HUES48 (cell line): ENCODE results near the gene IGFN1.

Source experiments
- H3K27ac ChIP-seq: one replicate; pipeline ENCODE4 v1.7.0; 2013; ENCODE audit warnings: low read depth, low read length, inconsistent platforms
- H3K27me3 ChIP-seq: 2 replicates; pipeline ENCODE4 v1.6.1; 2013; ENCODE audit warnings: mild to moderate bottlenecking, low read length; ENCODE audit not compliant: control insufficient read depth, insufficient read depth
- H3K36me3 ChIP-seq: 2 replicates; pipeline ENCODE4 v1.6.1; 2013; ENCODE audit warnings: low read length; ENCODE audit not compliant: control insufficient read depth, insufficient read depth
- H3K4me1 ChIP-seq: 2 replicates; pipeline ENCODE4 v1.6.1; 2013; ENCODE audit warnings: mild to moderate bottlenecking, low read length; ENCODE audit not compliant: control insufficient read depth, insufficient read depth
- H3K4me3 ChIP-seq: 2 replicates; pipeline ENCODE4 v1.5.1; 2013; ENCODE audit warnings: mild to moderate bottlenecking, low read depth, low read length
- H3K9ac ChIP-seq: 2 replicates; pipeline ENCODE4 v1.6.1; 2013; ENCODE audit warnings: mild to moderate bottlenecking, low read depth, low read length, moderate library complexity
- H3K9me3 ChIP-seq: 2 replicates; pipeline ENCODE4 v1.6.1; 2013; ENCODE audit warnings: low read length; ENCODE audit not compliant: control insufficient read depth, insufficient read depth

IGFN1 gene

DNA sequence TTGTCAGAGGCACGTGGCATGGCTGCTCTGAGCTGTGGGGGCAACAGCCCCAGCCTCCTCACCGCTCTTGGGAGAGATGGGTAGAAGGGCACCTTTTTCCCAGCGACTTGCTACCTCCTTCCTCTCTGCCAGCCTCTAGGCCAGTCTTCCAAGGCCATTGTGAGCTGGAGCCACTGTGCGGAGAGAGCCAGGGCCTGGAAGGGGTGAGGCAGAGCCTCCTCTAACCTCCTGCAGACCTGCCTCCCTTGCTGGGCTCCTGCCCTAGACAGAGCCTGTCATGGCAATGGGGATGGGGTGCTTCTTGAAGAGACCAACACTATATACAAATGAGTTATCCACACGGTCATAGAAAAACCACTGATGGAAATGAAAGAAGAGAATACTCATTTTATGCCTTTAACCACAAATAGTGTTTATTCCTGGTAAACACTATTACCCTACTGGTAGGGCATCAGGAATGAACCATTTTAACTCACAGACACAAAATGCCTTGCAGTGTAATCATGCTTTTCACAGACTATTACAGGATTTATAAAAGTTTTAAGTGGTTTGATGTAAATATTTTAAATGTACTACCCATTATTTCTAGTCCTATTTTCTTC, 5.0 kb upstream of the IGFN1 start:
- no peak overlapping the region for H3K9ac ChIP-seq
- H3K4me1 ChIP-seq, result no peaks in the 10 kb centered on the region
- H3K36me3 ChIP-seq, result no peaks in the 10 kb centered on the region
- no peaks in the 10 kb centered on the region for H3K9me3 ChIP-seq
- no peak overlapping the region for H3K27ac ChIP-seq
- no peaks in the 10 kb centered on the region for H3K27me3 ChIP-seq
- H3K4me3 ChIP-seq, result no peak overlapping the region

DNA sequence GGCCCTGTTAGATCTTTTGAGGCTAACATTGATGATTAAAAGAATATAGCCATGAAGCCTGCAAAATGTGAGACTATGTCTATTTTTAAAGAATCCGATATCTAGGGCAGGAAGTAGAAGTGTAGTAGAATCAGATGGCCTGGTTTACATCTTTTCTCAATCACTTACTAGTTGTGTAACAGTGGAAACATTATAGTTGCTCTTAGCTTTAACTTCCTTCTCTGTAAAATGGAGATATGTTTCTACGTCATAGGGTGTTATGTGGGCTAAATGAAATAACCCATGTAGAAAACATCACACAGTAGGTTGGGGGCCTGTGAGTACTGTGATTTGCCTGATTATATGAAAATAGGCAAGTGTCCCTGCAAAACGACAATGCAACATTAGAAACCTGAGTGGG, 4.4 kb upstream of the IGFN1 start:
- Histone ChIP-seq H3K9me3 (no peaks in the 10 kb centered on the region), H3K9ac (no peak overlapping the region), H3K4me1 (no peaks in the 10 kb centered on the region), H3K36me3 (no peaks in the 10 kb centered on the region), H3K4me3 (no peak overlapping the region), H3K27me3 (no peaks in the 10 kb centered on the region), H3K27ac (no peak overlapping the region)

DNA sequence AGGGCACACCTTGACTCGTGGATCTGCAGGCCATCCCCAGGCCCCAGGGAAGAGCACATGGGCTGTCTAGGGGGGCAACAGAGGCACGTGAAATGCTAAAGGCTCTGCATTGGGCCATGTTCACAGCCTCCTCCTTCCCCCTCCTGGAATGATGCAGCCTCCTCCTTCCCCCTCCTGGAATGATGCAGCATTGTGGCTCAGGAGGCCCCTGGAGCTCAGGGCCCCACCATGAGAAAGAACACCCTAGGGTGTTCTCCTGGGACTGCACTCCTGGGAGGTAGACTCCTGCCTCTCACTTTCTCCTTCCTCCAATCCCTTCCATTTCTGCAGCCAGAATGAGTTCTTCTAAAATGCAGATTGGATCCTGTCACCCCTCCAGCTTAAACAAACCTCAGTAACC, 1.5 kb upstream of the IGFN1 start:
- no peaks in the 10 kb centered on the region for H3K27me3 ChIP-seq

DNA sequence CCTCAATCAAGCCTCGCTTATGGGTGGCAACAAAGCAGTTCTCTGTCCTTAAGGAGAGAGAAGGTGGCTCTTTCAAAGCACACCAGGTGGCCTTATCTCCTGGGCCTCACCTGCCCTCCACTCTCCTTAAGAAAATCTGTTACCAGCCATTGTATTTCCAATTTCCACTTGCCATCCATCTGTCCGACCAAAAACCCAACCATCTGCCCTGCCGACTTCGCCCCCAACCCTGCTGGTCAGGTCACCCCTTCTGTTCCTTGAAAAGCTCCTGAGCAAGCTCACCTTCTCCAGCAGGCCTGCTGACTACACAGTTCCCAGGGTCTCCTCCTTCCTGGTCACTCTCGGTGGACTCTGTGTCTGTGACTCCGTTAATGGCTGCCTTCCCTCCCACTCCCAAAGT, 619 bp upstream of the IGFN1 start:
- no peaks in the 10 kb centered on the region for H3K9me3 ChIP-seq

More for the DNA sequence above, 1.5 kb upstream of the IGFN1 start:
- H3K4me3 ChIP-seq, result no peak overlapping the region
- no peaks in the 10 kb centered on the region for H3K9me3 ChIP-seq
- no peak overlapping the region for H3K27ac ChIP-seq
- H3K36me3 ChIP-seq, result no peaks in the 10 kb centered on the region
- H3K9ac ChIP-seq, result no peak overlapping the region
- H3K4me1 ChIP-seq, result no peaks in the 10 kb centered on the region

DNA sequence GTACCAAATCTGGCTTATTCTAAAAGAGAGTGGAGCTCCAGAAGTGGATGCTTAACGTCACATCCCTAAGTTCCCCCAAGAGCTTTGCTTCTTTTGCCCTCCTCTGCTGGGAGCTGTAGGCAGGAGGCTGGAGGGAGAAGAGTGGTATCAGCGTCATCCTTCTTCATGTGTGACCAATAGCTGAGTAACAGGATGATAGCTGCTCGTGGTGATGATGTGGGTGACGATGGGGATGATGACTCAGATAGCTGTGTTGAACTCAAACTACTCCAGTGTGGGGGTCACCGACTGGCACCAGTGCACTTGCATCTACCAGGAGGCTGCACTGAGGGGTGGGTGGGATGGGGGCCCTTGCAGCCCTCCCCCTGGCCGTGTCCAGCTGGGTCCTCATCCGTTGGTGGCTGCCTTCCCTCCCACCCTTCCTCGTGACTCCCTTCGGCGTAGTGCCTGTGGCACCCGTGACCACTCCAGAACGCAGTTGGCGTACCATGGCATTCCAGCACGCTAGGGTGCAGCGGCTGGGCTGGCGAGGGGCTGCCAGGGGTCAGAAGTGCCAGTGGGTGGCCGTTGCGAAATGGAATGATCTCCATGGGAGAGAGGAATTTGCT, 1.1 kb downstream of the IGFN1 start:
- H3K9me3 ChIP-seq, result no peaks in the 10 kb centered on the region
- no peaks in the 10 kb centered on the region for H3K36me3 ChIP-seq
- H3K4me3 ChIP-seq, result no peak overlapping the region
- H3K4me1 ChIP-seq, result no peaks in the 10 kb centered on the region
- H3K27me3 ChIP-seq, result no peaks in the 10 kb centered on the region
- H3K27ac ChIP-seq, result no peak overlapping the region
- no peak overlapping the region for H3K9ac ChIP-seq

More for the DNA sequence above, 619 bp upstream of the IGFN1 start:
- Histone ChIP-seq H3K36me3 (no peaks in the 10 kb centered on the region), H3K4me3 (no peak overlapping the region), H3K27me3 (no peaks in the 10 kb centered on the region), H3K27ac (no peak overlapping the region), H3K9ac (no peak overlapping the region), H3K4me1 (no peaks in the 10 kb centered on the region)

DNA sequence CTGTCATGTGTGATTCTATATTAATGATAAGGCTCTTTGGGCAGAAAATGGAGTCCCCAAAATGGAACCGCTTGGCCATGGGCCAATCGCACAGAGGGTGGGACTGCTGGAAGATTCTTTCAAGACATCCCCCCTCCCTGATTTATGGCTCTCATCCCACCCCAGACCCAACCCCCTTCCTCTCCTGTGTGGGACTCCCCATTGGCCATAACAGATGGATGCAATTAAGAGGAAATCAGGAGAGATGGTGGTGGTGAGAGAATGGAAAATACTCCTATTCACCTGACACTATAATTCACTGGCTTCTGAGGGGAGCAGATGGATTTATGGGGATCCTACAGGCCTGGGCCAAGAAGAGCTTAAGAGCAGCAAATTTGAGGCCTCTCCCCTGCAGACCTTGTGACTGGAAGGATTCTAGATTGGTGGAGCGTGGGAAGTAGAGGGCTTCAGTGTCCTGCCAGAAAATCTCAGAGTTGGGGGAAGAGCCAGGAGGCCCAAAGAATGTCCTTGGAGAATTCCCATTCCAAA, 1.7 kb downstream of the IGFN1 start:
- H3K9me3 ChIP-seq, result no peaks in the 10 kb centered on the region
- H3K36me3 ChIP-seq, result no peaks in the 10 kb centered on the region
- H3K9ac ChIP-seq, result no peak overlapping the region
- H3K4me3 ChIP-seq, result no peak overlapping the region
- H3K27ac ChIP-seq, result no peak overlapping the region
- no peaks in the 10 kb centered on the region for H3K27me3 ChIP-seq
- no peaks in the 10 kb centered on the region for H3K4me1 ChIP-seq

DNA sequence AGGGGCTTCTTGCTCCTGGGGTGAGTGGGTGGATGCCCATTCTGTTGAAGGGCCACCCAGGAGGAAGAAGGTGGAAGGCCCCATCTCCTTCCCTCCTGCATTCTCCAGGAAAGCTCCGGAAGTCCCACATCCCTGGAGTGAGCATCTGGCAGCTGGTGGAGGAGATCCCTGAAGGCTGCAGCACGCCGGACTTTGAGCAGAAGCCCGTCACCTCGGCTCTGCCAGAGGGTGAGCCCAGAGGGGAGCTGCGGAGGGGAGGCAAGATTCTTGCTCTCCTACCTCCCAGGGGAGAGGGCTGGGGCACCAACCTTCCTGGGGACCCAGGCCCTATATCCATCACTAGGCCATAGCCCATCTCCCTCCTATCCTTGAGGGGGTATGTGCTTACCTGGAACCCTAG, 3.4 kb downstream of the IGFN1 start:
- Histone ChIP-seq H3K9ac (no peak overlapping the region), H3K4me1 (no peaks in the 10 kb centered on the region), H3K27ac (no peak overlapping the region)

DNA sequence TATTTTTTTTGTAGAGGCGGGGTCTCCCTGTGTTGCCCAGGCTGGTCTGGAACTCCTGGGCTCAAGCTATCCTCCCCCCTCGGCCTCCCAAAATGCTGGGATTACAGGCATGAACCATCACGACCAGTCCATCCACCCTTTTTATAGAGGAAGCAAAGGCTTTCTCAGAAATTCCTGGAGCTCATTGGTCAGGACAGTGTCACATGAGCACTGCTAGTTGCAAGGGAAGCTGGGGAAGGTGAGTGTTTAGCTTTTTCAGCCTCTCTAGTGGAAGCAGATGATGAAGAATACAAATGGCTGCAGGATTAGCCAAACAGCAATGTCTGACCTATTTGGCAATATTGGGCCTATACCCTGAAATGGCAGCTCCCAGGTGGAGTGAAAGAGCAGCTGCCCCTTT, 8.0 kb downstream of the IGFN1 start:
- no peaks in the 10 kb centered on the region for H3K36me3 ChIP-seq
- H3K27me3 ChIP-seq, result no peaks in the 10 kb centered on the region
- H3K4me3 ChIP-seq, result no peak overlapping the region
- H3K9me3 ChIP-seq, result no peaks in the 10 kb centered on the region
- H3K27ac ChIP-seq, result no peak overlapping the region
- no peaks in the 10 kb centered on the region for H3K4me1 ChIP-seq
- no peak overlapping the region for H3K9ac ChIP-seq

More for the DNA sequence above, 3.4 kb downstream of the IGFN1 start:
- Histone ChIP-seq H3K27me3 (no peaks in the 10 kb centered on the region), H3K9me3 (no peaks in the 10 kb centered on the region), H3K4me3 (no peak overlapping the region), H3K36me3 (no peaks in the 10 kb centered on the region)

DNA sequence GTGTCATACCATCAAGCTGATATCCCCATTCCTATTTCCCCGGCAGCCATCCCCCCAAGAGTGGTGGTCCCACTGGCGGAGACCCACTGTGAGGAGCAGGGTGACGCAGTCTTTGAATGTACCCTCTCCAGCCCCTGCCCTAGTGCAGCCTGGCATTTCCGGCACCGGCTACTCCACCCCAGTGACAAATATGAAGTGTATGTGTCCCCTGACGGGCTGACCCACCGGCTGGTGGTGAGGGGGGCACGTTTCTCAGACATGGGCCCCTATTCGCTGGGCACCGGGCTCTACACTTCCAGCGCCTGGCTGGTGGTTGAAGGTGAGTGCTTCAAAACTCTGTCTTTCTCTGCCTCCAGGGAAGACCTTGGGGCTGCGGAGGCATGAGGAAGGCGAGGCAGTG, 14.4 kb downstream of the IGFN1 start:
- H3K9ac ChIP-seq, result no peak overlapping the region
- H3K4me1 ChIP-seq, result no peaks in the 10 kb centered on the region
- H3K9me3 ChIP-seq, result no peaks in the 10 kb centered on the region
- H3K27me3 ChIP-seq, result no peaks in the 10 kb centered on the region; the same call in 1 of the 2 replicates
- no peak overlapping the region for H3K4me3 ChIP-seq
- H3K36me3 ChIP-seq, result no peaks in the 10 kb centered on the region
- no peak overlapping the region for H3K27ac ChIP-seq

DNA sequence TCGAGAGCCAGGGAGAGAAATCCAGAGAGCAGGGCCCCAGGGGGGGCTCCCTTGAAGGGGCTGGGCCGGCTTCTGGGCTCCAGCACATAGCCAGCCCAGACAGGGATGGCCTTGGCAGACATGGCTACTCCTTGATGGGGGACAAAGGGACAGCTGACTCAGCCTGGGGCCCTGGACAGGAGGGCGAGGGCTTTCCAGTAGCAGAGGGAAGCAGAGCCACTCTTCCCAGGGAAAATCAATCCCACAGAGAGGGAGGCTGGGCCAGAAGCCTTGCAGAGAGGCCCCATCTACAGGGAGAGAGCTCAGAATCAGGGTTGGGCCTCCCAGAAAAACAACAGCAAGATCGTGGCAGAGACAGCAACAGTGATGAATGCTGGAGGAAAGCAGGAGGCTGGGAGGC, 15.6 kb downstream of the IGFN1 start:
- no peak overlapping the region for H3K27ac ChIP-seq
- no peaks in the 10 kb centered on the region for H3K36me3 ChIP-seq
- H3K27me3 ChIP-seq, result no peaks in the 10 kb centered on the region; the same call in 1 of the 2 replicates
- H3K9me3 ChIP-seq, result no peaks in the 10 kb centered on the region
- H3K9ac ChIP-seq, result no peak overlapping the region
- no peaks in the 10 kb centered on the region for H3K4me1 ChIP-seq
- no peak overlapping the region for H3K4me3 ChIP-seq

DNA sequence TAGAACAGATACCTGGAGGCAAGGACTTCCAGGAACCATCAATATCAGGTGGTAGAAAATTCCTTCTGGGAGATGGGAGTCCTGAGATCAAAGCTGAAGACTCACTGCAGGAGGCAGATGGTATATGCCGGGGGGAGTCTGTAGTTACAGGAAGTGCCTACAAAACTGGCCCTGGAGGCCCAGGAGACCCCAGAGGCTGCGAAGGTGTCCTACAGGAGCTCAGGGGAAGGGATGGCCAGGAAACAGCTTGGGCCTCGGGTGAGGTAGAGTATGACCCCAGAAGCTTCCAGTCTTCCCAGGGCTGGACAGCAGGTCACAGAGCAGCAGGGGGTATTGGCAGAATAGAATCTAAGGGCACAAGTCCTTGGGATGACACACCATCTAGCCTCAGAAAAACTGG, 16.4 kb downstream of the IGFN1 start:
- no peaks in the 10 kb centered on the region for H3K36me3 ChIP-seq
- H3K9me3 ChIP-seq, result no peaks in the 10 kb centered on the region
- no peak overlapping the region for H3K27ac ChIP-seq
- H3K27me3 ChIP-seq, result no peaks in the 10 kb centered on the region; the same call in 1 of the 2 replicates
- no peak overlapping the region for H3K4me3 ChIP-seq
- no peaks in the 10 kb centered on the region for H3K4me1 ChIP-seq
- no peak overlapping the region for H3K9ac ChIP-seq
